HG02884 (cell line): Measurements from ENCODE around the gene NRCAM.
A peak's percentile ranks its signal among the peaks of the same experiment; 100 is the strongest.

Experiments
- ATAC-seq: cut with Tn5 transposase; IDR thresholded peaks from one replicate; pipeline ENCODE4 v1.9.1; 2021; ENCODE audit warnings: mild to moderate bottlenecking, moderate library complexity; ENCODE audit not compliant: unreplicated experiment

The NRCAM gene

GRCh38 chr7:108313086-108313485 lies 143.2 kb downstream of the NRCAM start:
- no peak for ATAC-seq

GRCh38 chr7:108311446-108312168 lies 144.6 kb downstream of the NRCAM start:
- ATAC-seq, result peak; percentile 49

- ATAC-seq, result no peak
These were observed 145.9 kb downstream of the NRCAM start for GRCh38 chr7:108310351-108310750.

- peak; percentile 77 for ATAC-seq
These were observed 147.3 kb downstream of the NRCAM start for GRCh38 chr7:108308903-108309302.

GRCh38 chr7:108308276-108308675 lies 148.0 kb downstream of the NRCAM start:
- no peak for ATAC-seq

GRCh38 chr7:108307595-108307994 lies 148.6 kb downstream of the NRCAM start:
- no peak for ATAC-seq

- ATAC-seq, result no peak
These were observed 149.0 kb downstream of the NRCAM start for GRCh38 chr7:108307194-108307593.

GRCh38 chr7:108303332-108303731 lies 152.9 kb downstream of the NRCAM start:
- no peak for ATAC-seq

- ATAC-seq, result no peak
These were observed 154.8 kb downstream of the NRCAM start for GRCh38 chr7:108301387-108301786.

- no peak for ATAC-seq
These were observed 156.8 kb downstream of the NRCAM start for GRCh38 chr7:108299251-108299973.

GRCh38 chr7:108296911-108297310 lies 159.3 kb downstream of the NRCAM start:
- no peak for ATAC-seq

GRCh38 chr7:108294595-108294994 lies 161.6 kb downstream of the NRCAM start:
- peak; percentile 98 for ATAC-seq

GRCh38 chr7:108293149-108293612 lies 163.1 kb downstream of the NRCAM start:
- no peak for ATAC-seq

GRCh38 chr7:108292541-108292940 lies 163.7 kb downstream of the NRCAM start:
- no peak for ATAC-seq

GRCh38 chr7:108291791-108292440 lies 164.3 kb downstream of the NRCAM start:
- no peak for ATAC-seq

GRCh38 chr7:108291152-108291508 lies 165.1 kb downstream of the NRCAM start:
- ATAC-seq, result no peak

GRCh38 chr7:108290459-108291151 lies 165.6 kb downstream of the NRCAM start:
- no peak for ATAC-seq

- no peak for ATAC-seq
These were observed 166.4 kb downstream of the NRCAM start for GRCh38 chr7:108289852-108290251.

- ATAC-seq, result no peak
These were observed 168.4 kb downstream of the NRCAM start for GRCh38 chr7:108287857-108288256.

- no peak for ATAC-seq
These were observed 169.8 kb downstream of the NRCAM start for GRCh38 chr7:108286290-108286904.

- no peak for ATAC-seq
These were observed 170.5 kb downstream of the NRCAM start for GRCh38 chr7:108285778-108286177.
